DND-41 (cell line): ENCODE data around the gene PHC3.

Experiments
- ATAC-seq: fragments of 200-7000 bp; cut with Tn5 transposase; 3 replicates; pipeline ENCODE4 v1.9.1; 2021; ENCODE audit warnings: low read depth; ENCODE audit not compliant: insufficient read depth
- DNase-seq: peaks from one replicate; pipeline ENCODE4 v3.0.0-alpha.2; 2020
- H2AFZ ChIP-seq: 2 replicates; pipeline ENCODE4 v1.6.0; 2012; ENCODE audit warnings: low read depth, low read length
- H3K27ac ChIP-seq: 2 replicates; pipeline ENCODE4 v1.5.1; 2012; ENCODE audit warnings: low read length, inconsistent platforms
- H3K27me3 ChIP-seq: fragments of 200-600 bp; sonication (generic); 2 replicates; pipeline ENCODE4 v1.6.0; 2012; ENCODE audit warnings: low read length, mild to moderate bottlenecking, inconsistent platforms; ENCODE audit not compliant: insufficient read depth, poor library complexity
- H3K36me3 ChIP-seq: 2 replicates; pipeline ENCODE4 v1.5.1; 2012; ENCODE audit warnings: low read length, inconsistent platforms; ENCODE audit not compliant: insufficient read depth
- H3K4me1 ChIP-seq: 2 replicates; pipeline ENCODE4 v1.5.1; 2012; ENCODE audit warnings: mild to moderate bottlenecking, low read length; ENCODE audit not compliant: insufficient read depth
- H3K4me2 ChIP-seq: 2 replicates; pipeline ENCODE4 v1.6.0; 2012; ENCODE audit warnings: mild to moderate bottlenecking, moderate library complexity, low read length, inconsistent platforms; ENCODE audit not compliant: insufficient read depth
- H3K4me3 ChIP-seq, 2 experiments: fragments of 200-600 bp in 1 of 2; shearing (Covaris generic) in 1 of 2; 2 replicates each; pipeline ENCODE4 v1.5.1; 2012 to 2016; ENCODE audit warnings: inconsistent platforms in 2 of 2, low read length in 2 of 2, mild to moderate bottlenecking in 2 of 2, low read depth in 1 of 2, moderate library complexity in 1 of 2
- H3K79me2 ChIP-seq: 2 replicates; pipeline ENCODE4 v1.6.0; 2012; ENCODE audit warnings: low read length, inconsistent platforms; ENCODE audit not compliant: insufficient read depth
- H3K9ac ChIP-seq: 2 replicates; pipeline ENCODE4 v1.6.0; 2012; ENCODE audit warnings: low read depth, mild to moderate bottlenecking, inconsistent platforms, low read length, moderate library complexity
- H3K9me3 ChIP-seq: 2 replicates; pipeline ENCODE4 v1.5.1; 2012; ENCODE audit warnings: low read length, moderate library complexity, mild to moderate bottlenecking, inconsistent platforms; ENCODE audit not compliant: insufficient read depth, severe bottlenecking
- H4K20me1 ChIP-seq: 2 replicates; pipeline ENCODE4 v1.6.0; 2012; ENCODE audit warnings: low read length; ENCODE audit not compliant: insufficient read depth
- EZH2 ChIP-seq: IDR thresholded peaks from 3 replicates; pipeline ENCODE4 v1.6.1; 2012; ENCODE audit warnings: borderline replicate concordance, low read depth, mild to moderate bottlenecking, moderate library complexity, low read length, inconsistent platforms; ENCODE audit not compliant: severe bottlenecking
- TF ChIP-seq, protein P1 (sequence below): IDR thresholded peaks from 2 replicates; pipeline ENCODE4 v1.5.1; 2012; ENCODE audit warnings: borderline replicate concordance, low read length, moderate library complexity, mild to moderate bottlenecking; ENCODE audit not compliant: poor library complexity, severe bottlenecking; ENCODE audit errors: extremely low read depth

Gene PHC3

DNA sequence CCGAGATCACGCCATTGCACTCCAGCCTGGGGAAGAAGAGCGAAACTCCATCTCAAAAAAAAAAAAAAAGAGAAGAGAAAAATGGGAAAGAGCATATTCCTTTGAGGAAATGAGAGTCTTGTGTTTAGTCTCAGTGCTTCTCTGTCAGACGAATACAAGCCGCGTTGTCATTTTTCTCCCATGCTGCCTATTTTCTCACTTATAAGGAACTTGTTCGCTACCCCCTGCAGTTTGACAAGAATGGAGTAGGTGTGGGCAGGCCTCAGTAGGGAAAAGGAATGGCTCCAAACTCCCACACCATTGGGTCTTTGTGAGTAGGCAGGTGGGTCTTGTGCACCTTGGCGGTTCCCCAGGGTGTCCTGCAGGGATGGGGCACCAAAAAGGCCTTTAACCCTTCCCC, 137.3 kb downstream of the PHC3 start:
- H3K9me3 ChIP-seq: no peaks in the 10 kb centered on the region
- no peaks in the 10 kb centered on the region for H3K4me1 ChIP-seq
- ATAC-seq (no peak), DNase-seq (no peak)
- H3K36me3 ChIP-seq: no peaks in the 10 kb centered on the region
- TF ChIP-seq, protein P1, sequence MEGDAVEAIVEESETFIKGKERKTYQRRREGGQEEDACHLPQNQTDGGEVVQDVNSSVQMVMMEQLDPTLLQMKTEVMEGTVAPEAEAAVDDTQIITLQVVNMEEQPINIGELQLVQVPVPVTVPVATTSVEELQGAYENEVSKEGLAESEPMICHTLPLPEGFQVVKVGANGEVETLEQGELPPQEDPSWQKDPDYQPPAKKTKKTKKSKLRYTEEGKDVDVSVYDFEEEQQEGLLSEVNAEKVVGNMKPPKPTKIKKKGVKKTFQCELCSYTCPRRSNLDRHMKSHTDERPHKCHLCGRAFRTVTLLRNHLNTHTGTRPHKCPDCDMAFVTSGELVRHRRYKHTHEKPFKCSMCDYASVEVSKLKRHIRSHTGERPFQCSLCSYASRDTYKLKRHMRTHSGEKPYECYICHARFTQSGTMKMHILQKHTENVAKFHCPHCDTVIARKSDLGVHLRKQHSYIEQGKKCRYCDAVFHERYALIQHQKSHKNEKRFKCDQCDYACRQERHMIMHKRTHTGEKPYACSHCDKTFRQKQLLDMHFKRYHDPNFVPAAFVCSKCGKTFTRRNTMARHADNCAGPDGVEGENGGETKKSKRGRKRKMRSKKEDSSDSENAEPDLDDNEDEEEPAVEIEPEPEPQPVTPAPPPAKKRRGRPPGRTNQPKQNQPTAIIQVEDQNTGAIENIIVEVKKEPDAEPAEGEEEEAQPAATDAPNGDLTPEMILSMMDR: no peak
- TF ChIP-seq EZH2: no peak
- H3K27ac ChIP-seq: no peak overlapping the region
- H3K9ac ChIP-seq: no peak overlapping the region
- H2AFZ ChIP-seq: peak overlapping the region; percentile 3; the same call in 1 of the 2 replicates
- H3K4me2 ChIP-seq: no peak overlapping the region
- no peak overlapping the region for H3K4me3 ChIP-seq
- no peaks in the 10 kb centered on the region for H4K20me1 ChIP-seq
- no peaks in the 10 kb centered on the region for H3K79me2 ChIP-seq
- no peaks in the 10 kb centered on the region for H3K27me3 ChIP-seq

GRCh38 chr3:170043506-170043905, 138.0 kb downstream of the PHC3 start:
- no peak; the same call in 2 of the 3 replicates for ATAC-seq
- no peaks in the 10 kb centered on the region for H3K79me2 ChIP-seq
- no peak overlapping the region for H3K27ac ChIP-seq

GRCh38 chr3:170040418-170040817, 141.1 kb downstream of the PHC3 start:
- H3K9ac ChIP-seq: no peak overlapping the region

More at GRCh38 chr3:170043506-170043905, 138.0 kb downstream of the PHC3 start:
- H3K9me3 ChIP-seq: no peaks in the 10 kb centered on the region
- no peak overlapping the region for H3K4me3 ChIP-seq
- no peak overlapping the region for H3K9ac ChIP-seq
- no peaks in the 10 kb centered on the region for H3K36me3 ChIP-seq
- no peak for DNase-seq
- H3K27me3 ChIP-seq: no peaks in the 10 kb centered on the region
- no peaks in the 10 kb centered on the region for H4K20me1 ChIP-seq
- no peak overlapping the region for H2AFZ ChIP-seq
- H3K4me1 ChIP-seq: no peaks in the 10 kb centered on the region
- H3K4me2 ChIP-seq: no peak overlapping the region
- TF ChIP-seq, protein P1: no peak
- no peak for TF ChIP-seq EZH2

More at GRCh38 chr3:170040418-170040817, 141.1 kb downstream of the PHC3 start:
- Histone ChIP-seq H3K79me2 (no peaks in the 10 kb centered on the region), H3K4me3 (no peak overlapping the region), H3K27ac (no peak overlapping the region), H3K27me3 (no peaks in the 10 kb centered on the region), H3K4me2 (no peak overlapping the region), H3K9me3 (no peaks in the 10 kb centered on the region), H4K20me1 (no peaks in the 10 kb centered on the region), H3K36me3 (no peaks in the 10 kb centered on the region), H3K4me1 (no peaks in the 10 kb centered on the region), H2AFZ (no peak overlapping the region)
- ATAC-seq (no peak), DNase-seq (no peak)
- TF ChIP-seq, protein P1: no peak
- no peak for TF ChIP-seq EZH2
